GM21717 (cell line): Measurements from ENCODE around the gene ST3GAL5.

Experiments
- ATAC-seq: cut with Tn5 transposase; IDR thresholded peaks from one replicate; pipeline ENCODE4 v1.9.1; 2021; ENCODE audit warnings: mild to moderate bottlenecking, moderate library complexity; ENCODE audit not compliant: unreplicated experiment

ST3GAL5 gene

GRCh38 chr2:85917887-85918795, 29.4 kb upstream of the ST3GAL5 start:
- ATAC-seq: no peak

- ATAC-seq: no peak
These were observed 27.0 kb upstream of the ST3GAL5 start for GRCh38 chr2:85915606-85916303.

GRCh38 chr2:85914922-85915321, 26.1 kb upstream of the ST3GAL5 start:
- no peak for ATAC-seq

GRCh38 chr2:85913884-85914881, 25.4 kb upstream of the ST3GAL5 start:
- no peak for ATAC-seq

GRCh38 chr2:85911814-85912692, 23.3 kb upstream of the ST3GAL5 start:
- no peak for ATAC-seq

GRCh38 chr2:85911097-85911496, 22.3 kb upstream of the ST3GAL5 start:
- ATAC-seq: no peak

- no peak for ATAC-seq
These were observed 20.2 kb upstream of the ST3GAL5 start for GRCh38 chr2:85909005-85909404.

GRCh38 chr2:85908506-85908905, 19.7 kb upstream of the ST3GAL5 start:
- no peak for ATAC-seq

GRCh38 chr2:85907671-85908157, 18.9 kb upstream of the ST3GAL5 start:
- ATAC-seq: no peak

- ATAC-seq: no peak
These were observed 18.0 kb upstream of the ST3GAL5 start for GRCh38 chr2:85906748-85907147.

- no peak for ATAC-seq
These were observed 17.1 kb upstream of the ST3GAL5 start for GRCh38 chr2:85905891-85906290.

GRCh38 chr2:85905187-85905666, 16.4 kb upstream of the ST3GAL5 start:
- no peak for ATAC-seq

GRCh38 chr2:85903849-85904248, 15.1 kb upstream of the ST3GAL5 start:
- ATAC-seq: no peak

GRCh38 chr2:85902496-85902895, 13.7 kb upstream of the ST3GAL5 start:
- no peak for ATAC-seq

- no peak for ATAC-seq
These were observed 12.4 kb upstream of the ST3GAL5 start for GRCh38 chr2:85901155-85901554.

- no peak for ATAC-seq
These were observed 11.6 kb upstream of the ST3GAL5 start for GRCh38 chr2:85900366-85900765.

- ATAC-seq: no peak
These were observed 11.1 kb upstream of the ST3GAL5 start for GRCh38 chr2:85899849-85900248.

GRCh38 chr2:85899284-85899683, 10.5 kb upstream of the ST3GAL5 start:
- ATAC-seq: no peak

- no peak for ATAC-seq
These were observed 10.1 kb upstream of the ST3GAL5 start for GRCh38 chr2:85898881-85899280.
